ENCODE results near the gene HOXA5.
A peak's percentile ranks its signal among the peaks of the same experiment; 100 is the strongest.

Gene HOXA5

DNA sequence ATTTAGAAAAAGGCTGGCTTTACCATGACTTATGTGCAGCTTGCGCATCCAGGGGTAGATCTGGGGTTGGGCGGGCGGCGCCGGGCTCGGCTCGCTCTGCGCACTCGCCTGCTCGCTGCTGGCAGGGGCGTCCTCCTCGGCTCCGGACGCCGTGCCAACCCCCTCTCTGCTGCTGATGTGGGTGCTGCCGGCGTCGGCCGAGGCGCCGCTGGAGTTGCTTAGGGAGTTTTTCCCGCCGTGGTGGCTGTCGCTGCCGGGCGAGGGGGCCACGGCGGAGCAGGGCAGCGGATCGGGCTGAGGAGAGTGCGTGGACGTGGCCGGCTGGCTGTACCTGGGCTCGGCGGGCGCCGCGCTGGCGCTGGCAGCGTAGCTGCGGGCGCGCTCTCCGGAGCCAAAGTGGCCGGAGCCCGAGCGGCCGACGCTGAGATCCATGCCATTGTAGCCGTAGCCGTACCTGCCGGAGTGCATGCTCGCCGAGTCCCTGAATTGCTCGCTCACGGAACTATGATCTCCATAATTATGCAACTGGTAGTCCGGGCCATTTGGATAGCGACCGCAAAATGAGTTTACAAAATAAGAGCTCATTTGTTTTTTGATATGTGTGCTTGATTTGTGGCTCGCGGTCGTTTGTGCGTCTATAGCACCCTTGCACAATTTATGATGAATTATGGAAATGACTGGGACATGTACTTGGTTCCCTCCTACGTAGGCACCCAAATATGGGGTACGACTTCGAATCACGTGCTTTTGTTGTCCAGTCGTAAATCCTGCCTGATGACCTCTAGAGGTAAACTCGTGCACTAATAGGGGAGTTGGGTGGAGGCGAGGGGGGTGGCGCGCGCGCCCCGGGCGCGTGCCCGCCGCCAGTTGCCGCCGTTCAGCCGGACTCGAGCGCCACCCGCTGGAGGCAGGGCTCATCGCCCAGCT, at the start of gene HOXA5:
Gene HOXA5, minus strand, starts transcription at position 659 of the 927 bp plus-strand sequence. Its CDS starts 74 bp downstream, at position 585.
- DNase-seq, result peak; percentile 72

DNA sequence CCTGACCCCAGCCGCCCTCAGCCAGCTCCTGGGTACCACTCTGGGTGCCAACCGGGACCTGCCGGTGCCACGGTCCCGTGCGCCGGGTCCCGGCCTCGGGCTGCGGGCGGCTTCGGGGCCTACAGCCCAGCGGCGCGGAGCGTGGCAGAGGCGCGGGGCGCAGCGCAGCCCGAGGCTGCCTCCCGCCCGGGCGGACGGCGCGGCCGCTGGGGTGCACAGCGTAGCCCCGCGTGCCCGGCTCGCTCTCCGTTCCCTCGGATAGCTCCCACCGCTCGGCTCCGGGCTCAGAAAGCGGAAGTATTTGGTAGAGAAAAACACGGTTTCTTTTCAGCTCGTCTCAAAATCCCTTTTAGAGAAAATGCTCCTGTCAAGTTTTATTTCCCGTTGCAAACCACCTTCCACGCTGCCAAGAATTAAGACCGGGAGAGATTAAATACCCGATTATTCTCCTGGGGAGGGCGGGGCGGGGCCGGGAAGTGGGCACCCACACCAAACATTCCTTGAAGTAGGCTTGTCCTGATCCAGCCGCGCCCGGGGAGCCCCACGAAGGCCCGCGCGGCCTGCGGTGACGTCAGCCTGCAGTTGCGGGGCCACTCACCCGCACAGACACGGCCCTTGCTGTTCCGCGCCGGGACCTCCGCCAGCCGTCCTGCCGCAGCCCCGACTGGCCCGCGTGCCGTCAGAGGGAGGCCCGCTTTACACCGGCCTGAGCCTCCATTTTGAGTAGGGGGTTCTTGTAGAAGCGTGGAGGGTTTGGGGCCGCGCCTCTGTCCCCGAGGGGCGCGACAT, 49.3 kb upstream of the HOXA5 start:
- no peak for DNase-seq

DNA sequence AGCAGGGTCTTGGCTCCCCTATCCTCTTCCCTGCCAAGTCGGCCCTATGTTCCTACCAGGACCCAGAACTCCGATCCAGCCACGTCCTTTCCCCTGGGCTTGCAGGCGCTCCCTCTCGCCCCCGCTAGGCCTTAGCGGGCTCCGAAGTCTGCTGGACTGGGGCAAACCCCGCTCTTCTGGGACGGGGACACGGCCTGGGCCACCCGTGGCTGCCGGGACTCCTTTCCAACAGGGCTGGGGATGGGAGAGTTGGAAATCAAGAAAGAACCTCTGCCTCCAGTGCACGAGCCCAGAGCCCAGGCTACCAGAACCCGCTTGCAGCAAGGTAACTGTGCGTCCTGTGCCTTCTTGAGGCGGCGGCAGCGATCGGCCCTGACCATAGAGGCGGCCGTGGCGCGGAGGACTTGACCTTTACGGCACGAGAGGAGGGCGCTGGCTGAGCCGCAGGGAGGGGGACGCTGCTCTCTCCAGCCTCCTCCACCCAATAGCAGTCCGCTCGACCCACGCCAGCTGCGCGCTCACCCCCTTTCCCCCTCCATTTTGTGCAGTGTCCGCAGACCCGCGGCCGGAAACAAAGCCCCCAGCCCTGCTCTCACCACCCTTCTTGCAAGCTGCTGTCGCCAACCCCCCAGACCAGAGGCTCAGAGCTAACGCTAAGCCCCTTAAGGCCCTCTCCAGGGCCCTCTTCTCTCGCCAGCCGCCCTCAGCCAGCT, 48.5 kb upstream of the HOXA5 start:
- no peak for DNase-seq

DNA sequence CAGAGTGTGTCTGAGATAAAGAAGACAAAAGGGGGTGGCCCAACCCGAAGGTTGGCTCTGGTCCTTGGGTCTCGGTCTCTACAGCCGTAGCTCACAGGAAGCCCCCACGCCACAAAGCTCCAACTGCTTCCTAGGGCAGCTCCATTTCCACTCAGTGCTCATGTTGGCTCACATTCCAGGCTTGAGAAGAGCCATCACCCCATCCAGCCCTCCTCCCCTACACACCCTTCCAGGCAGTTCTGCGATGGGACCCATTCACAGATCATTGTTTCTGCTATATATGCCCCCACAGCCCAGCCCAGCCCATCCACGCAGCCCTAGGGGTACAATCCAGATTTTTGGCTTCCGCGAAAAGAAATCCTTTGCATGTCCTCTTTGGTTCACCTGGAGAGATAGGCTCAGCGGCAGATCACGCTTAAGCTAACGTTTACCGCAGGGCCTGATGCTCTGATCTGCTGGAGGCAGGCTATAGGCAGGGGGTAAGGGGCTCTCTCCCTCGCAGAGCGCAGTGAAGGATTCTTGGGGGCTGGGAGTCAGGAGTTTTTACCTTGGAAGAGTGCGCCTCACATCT, 47.8 kb upstream of the HOXA5 start:
- DNase-seq, result no peak

DNA sequence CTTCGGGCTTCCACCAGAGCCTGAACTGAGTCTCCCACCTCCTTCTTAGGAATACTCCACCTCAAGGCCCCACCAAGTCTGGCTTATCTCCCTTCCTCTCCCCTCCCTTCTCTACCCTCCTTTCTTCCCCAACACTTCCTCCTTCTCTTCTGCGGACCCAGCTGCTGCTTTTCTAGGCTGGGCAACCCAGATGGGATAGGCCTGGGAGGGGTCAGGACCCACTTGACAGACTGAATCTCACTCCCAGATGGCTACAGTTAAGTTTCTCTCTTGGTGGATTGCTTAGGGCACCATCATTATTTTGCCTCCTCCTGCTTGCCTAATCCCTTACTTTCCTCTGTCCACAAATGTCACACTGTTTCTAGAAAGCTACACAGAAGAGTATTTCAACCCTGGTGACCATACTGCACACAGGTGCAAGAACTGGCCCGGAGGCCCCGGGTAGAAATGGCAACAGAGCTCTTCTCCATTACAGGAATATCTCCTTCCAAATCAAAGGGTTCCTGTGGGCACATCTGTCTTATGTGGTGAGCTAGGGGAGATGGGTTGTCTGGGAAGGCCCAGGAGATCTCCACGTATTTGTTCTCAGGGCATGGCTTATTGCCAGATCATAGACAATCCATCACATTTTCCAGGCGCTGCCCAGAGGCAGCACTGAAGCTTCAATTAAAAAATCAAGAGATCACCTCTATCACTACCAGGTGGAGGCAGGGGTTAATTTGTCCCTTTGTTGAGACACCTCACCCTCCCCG, 46.7 kb upstream of the HOXA5 start:
- DNase-seq, result no peak

DNA sequence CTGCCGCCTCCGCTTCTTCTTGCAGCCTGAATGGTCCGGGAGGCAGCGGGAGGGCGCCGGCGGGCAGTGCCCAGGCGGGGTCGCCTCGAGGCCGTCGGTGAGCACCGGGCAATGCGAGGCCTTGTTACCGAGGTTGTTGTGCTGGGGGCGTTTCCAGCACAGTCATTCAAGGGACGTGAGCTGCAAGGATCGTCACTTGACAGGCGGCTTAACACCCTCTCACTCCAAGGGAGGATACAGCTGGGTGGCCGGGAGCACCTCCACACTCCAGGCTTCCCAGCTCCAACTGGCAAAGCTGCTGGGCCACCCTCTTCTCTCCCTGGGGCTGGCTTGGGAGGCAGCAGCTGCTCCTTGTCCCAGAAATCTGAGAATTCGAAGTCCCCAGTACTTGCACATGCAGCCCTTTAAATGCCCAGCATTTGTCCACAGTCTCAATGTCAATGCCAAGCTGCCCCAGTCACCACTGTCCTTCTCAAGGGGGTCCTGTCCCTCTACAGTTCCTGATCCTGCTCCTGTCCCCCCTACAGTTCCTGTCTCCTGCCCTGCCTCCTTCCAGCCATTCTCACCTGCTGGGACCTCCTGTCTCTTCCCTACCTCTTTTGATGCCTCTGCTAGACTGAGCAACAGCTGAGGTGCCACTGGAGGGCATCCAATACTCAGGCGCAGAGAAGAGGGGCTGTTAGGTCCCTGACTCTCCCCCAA, 46.0 kb upstream of the HOXA5 start:
- no peak for DNase-seq

DNA sequence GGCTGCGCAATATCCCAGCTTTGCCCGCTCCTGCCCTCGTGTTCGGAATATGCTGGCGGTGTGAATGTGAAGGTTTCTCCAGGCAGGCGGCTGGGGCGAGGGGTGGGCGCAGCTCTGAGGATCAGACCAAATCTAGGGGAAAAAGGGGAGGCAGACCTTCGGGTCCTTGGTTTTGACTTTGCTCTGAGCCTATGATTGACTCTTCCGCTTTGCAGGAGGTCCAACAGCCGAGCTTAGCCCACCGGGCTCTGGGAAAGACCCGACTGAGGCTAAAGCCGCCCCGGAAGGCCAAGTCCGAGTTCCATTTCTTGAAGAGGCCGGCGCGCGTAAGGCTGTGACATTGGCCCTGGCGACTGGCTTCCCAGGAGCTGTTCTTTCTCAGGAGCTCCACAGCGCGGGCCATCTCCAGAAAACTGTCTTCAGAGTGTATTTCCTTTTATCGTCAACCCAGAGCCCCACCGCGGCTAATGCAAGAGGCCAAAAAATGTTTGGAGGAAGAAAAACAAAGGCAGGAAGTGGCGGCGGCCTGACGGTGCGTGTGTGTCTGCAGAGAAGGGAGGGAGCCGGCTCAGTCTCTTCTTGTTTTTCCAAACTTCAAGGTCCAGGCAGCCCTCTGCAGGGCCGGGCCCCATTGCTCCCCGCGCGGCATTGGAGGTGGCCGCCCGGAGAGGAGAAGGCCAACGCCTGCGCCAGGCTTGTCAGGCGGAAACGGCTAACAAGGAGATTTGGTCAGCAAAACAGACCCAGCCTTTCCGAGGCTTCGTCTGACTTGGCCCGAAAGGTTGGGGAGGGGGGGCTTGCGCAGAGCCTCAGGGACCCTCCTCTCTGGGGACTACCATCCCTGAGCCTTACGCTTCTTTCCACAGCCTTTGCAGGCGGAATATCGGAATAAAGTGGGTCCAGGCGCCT, 45.2 kb upstream of the HOXA5 start:
- no peak for DNase-seq

DNA sequence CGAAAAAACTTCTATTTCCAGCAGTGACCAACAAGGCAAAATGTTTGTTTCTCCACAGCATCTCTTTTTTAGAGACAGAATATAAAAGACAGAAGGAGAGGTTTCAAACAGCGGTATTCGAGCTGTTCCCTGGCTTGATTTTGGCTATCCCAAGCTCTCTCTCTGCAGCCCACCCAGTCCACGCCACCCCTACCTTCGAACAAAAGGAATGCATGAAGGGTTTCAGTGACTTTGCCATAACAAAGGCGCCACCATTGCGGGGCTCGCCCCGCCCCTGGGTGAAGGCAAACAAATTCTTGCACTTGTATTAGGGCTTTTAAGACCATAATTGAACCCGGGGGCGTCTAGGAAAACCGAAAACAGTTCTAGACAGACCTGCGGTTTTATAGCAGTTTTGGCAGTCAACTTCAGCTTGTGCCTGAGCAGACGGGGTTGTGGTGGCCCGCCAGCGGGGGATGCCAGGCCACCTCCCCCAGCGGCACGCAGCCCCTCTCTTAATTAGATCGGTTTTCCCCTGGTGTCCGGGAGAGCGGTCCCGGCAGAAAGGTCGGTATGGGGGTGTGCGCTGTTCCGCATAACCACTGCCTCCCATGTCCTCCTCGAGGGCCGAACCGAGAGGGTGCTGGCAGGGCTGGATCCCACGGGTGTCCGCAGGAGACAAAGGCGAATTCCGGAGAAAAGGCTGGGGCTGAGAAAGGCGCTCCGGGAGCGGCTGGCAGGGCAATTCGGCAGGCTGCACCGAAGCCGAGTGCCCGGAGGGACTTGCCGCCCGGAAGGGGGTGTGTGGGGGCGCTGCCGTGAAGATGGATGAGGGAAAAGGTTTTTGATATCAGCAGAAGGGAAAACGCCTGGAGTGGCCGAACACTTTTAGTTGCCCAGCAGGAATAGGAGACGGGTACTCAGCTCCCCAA, 44.2 kb upstream of the HOXA5 start:
- no peak for DNase-seq

DNA sequence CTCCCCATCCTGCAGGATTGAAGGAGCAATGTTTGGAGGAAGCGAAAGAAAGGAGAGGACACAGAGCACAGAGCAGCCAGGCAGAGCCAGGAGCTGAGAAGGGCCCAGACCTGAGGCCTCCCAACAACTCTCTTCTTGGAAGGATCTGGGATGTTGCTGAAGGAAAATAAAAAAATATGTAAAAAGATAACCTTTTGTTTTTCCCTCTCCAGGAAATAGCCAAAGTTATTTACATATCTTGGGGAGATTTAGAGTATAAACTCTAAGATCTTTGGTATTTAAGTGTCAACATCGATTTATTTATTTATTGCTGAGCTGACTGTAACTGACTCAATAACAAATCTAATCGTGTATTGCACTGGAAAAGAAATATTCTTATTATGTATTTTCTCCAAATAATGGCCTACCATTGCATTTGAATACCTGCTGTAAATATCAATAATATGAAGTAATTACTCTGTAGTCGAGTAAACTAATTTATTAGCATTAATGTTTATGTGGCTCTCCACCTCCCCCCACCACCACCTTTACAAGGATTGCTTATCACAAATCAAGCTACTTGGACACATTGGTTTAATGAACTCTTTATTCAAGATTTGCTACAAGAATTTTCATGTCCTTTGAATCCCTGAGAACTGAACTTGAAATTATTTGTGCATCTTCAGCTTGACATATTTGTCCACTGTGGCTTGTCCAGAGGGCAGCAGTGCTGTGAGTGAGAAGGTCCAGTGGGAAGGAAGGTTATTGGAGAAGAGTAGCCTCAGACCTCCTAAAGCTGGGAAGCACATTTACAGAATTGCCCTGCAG, 43.4 kb upstream of the HOXA5 start:
- DNase-seq, result no peak

DNA sequence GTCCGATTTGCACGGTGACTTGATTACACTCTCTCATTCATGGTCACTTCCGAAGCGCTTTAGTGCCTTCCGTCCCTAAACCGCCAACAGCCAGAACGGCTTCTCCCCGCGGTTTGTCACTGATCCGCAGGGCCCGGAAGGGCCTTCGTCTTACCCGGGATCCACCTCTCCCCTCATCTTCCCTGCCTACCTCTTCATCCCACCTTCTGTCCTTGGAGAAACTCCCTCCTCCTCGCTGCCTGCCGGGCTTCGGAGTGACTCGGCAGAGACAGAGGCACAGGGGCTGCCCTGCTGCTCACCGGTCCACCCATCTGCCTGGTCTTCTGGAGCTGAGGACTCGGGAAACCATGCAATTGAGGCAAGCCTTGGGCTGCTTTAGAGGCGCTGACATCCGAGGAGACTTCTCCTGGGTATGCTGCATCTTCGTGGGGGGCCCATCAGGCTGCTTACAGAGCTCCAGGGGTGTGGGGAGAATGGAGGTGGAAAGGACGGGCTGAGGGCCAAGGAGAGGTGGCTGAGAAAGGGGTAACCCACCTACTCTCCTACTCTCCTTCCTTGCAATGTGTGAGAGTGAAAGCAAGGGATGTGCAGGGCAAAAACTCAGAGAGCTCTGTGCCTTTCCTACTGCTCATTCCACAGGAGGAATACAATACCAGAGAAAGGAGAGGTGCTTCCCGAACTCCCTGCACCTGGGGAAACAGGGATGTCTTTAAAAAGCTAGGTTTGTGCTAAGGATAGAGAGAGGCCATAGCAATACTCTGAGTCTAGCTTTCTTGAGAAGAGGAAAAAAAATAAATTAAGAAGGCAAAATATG, 42.6 kb upstream of the HOXA5 start:
- DNase-seq, result no peak

DNA sequence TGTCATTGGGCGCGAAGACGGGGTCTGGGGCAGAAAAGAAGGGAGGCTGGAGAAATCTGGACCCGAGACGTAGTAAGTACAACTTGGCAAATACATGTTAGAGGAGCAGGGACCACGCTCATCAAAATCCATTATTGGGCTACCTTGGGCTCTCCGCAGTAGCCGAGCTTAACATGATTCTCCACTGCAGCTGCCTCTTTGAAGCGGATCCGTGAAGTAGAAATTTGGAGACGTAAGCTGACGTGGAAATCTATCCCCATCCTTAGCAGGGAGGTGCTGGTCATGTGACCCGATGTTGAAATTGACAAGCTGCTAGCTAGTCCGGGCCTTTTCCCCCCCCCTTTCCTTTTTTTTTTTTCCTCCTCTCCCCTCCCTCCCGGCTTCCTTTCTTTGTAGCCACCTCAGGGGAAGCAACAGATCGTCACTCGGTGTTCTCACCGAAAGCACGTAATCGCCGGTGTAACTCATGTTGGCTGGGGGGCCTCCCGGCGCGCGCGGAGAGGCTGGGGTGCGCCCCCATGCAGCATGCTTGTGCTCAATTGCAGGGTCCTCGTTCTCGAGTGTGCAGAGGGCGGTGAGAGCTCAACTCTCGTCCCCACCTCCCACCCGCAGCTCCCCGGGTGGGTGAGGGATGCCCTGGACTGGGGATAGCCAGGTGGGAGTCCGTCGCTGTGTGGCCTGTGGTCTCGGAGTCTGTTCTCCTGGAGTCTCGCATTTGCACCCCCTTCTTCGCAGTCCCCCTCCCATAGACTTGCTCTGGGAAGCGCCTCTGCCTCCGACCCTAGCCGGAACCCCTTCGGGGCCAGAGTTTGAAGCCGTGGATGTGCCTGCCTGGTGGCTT, 41.8 kb upstream of the HOXA5 start, which contains the start of gene HOXA11:
Gene HOXA11, minus strand, starts transcription at position 220 of the 841 bp plus-strand sequence. Its CDS starts 88 bp downstream, at position 132.
- DNase-seq, result peak; percentile 53

DNA sequence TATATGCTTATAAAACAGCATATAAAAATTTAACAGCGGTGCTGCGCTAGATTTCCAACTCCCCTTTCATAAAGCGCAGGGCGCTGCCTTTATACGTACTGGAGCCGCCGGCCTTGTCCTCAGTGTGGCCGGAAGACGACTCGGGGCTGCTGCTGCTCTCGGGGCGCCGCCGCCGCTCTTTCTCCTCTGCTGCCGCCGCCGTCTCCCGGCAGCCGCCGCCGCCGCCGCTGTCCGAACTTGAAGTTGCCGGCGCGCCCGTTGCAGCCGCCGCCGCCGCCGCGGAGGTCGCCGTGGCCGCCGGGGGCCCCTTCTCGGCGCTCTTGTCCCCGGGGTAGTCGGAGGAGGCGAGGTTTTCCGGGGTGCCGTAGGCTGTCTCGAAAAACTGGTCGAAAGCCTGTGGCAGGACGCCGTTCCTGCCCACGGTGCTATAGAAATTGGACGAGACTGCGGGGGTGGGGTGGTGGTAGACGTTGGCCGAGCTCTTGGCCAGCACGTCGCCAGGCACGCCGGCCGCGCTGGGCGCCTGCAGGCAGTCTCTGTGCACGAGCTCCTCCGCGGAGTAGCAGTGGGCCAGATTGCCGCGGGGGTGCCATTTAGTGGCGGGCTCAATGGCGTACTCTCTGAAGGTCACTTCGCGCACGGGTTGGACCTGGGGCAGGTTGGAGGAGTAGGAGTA, 41.0 kb upstream of the HOXA5 start:
- DNase-seq, result no peak

DNA sequence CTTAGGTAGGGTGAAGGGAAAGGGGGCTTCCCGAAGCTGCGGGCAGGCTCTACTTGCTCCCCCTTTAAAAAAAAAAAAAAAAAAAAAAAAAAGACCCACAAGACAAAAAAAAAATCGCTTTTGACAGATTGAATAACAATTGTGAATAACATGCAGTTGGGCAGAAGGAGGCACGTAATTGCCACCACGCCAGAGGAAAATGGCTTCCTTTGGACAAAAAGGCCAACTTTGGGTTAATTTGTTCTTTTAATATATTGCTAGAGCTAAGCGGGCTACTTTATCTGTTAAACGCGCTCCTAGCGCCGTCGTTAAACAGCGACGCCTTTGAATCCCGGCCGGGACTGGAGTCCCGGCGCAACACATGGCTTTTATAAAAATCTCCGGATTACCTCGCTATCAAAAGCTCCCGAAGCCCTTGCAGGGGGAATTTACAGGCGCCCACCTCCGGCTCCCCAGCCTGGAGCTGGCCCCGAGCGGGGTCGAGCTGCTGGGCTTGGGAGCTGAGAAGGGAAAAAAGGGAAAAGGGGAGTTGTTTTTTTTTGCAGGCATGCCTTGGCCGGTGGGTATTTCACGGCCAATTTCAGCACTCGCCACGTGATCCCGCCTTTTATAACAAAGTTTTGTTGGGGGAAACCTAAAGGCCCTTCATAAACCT, 40.3 kb upstream of the HOXA5 start:
- DNase-seq, result no peak

DNA sequence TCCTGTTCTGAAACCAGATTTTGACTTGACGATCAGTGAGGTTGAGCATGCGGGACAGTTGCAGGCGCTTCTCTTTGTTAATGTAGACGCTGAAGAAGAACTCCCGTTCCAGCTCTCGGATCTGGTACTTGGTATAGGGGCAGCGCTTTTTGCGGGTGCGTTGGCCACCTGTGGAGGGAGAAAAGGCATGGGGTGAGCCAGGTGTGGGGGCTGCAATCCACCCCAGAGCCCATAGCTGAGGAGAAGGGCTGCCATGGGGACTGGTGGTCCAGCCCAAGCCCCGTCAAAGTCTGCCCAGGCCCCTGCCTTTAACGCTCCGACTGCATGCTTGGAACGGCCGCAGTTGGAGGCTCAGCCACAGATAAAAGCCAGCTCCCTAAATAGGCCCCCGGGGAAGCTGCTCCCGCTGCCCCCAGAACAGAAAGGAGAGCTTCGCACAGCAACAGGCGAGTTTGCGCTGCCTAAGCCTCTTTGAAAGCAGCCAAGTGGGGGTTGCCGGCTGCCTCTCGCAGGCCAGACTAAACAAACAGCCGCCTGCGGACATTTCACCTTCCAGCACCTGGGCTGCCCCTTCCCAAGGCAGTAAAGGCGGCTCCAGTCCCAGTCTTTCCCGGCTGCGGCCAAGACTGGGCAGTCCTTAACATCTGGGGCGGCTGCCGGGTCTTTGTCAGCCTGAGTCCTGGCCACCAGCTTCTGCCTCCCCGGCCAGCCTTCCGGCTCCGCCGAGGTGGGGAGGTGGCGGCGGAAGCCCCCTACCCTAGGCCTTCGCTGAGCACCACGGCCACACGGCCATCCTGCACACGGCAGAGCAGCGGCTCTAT, 39.6 kb upstream of the HOXA5 start:
- no peak for DNase-seq

Measured in DMS79 (cell line).